ENCODE results near the gene TTC3. TPM values are rescaled to one million over a fixed set of nuclear protein-coding genes. Genes with fewer than 3 reads are reported as not detected.
A peak's percentile ranks its signal among the peaks of the same experiment; 100 is the strongest.

TTC3 gene
- total RNA-seq, 4 donors from 2014 or later: 97.5 to 226 (median 144) TPM

DNA sequence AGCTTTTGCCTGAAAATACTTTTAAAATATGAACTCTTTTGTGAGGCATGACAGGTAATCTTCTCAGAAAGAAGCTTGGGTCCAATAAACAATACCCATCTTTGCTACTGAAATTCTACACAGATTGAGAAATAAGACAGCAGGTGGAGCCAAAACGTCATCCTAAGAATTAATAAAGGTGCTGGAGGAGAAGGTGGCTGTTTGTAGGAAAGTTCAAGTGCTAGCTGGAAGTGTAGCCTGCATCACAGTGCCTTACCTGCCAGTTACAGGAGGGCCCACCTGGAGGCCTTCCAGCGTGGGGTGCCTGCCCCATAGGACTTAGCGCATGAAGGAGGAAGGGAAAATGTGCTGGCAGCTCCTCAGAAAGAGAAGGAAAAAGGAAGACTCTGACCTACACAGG is 93.7 kb downstream of the TTC3 start:
- no peaks in the 10 kb centered on the region for H3K9me3 ChIP-seq
- TF ChIP-seq, protein P1, sequence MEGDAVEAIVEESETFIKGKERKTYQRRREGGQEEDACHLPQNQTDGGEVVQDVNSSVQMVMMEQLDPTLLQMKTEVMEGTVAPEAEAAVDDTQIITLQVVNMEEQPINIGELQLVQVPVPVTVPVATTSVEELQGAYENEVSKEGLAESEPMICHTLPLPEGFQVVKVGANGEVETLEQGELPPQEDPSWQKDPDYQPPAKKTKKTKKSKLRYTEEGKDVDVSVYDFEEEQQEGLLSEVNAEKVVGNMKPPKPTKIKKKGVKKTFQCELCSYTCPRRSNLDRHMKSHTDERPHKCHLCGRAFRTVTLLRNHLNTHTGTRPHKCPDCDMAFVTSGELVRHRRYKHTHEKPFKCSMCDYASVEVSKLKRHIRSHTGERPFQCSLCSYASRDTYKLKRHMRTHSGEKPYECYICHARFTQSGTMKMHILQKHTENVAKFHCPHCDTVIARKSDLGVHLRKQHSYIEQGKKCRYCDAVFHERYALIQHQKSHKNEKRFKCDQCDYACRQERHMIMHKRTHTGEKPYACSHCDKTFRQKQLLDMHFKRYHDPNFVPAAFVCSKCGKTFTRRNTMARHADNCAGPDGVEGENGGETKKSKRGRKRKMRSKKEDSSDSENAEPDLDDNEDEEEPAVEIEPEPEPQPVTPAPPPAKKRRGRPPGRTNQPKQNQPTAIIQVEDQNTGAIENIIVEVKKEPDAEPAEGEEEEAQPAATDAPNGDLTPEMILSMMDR (IDR thresholded peaks at IDR 0.05): peak in 4 of 6 experiments; percentile 7 to 56 (median 49)
- TF ChIP-seq POLR2A (IDR thresholded peaks at IDR 0.05): no peak
- no peak for DNase-seq
- H3K27ac ChIP-seq: no peak overlapping the region
- H3K4me1 ChIP-seq: no peaks in the 10 kb centered on the region
- peaks cover 0 to 61% (median 0%) of the 10 kb centered on the region in 3 donors for H3K36me3 ChIP-seq
- no peaks in the 10 kb centered on the region for H3K27me3 ChIP-seq
- no peak overlapping the region for H3K4me3 ChIP-seq

DNA sequence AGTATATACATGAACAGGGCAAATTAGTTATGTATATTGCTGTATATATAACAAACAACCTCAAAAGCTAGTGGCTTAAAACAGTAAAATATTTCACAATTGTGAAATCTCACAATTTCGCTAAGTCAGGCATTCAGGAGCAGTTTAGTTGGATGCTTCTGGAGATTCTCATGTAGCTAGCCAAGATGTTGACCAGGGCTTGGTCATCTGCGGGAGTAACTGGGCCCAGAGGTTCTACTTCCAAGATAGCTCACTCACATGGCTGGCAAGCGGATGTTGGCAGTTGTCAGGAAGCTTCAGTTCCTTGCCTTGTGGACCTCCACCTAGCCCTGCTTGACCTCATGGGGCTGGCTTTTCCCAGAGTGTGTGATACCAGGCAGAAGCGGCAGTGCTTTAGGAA is 95.6 kb downstream of the TTC3 start:
- H3K27ac ChIP-seq: no peak overlapping the region
- no peaks in the 10 kb centered on the region for H3K27me3 ChIP-seq
- no peaks in the 10 kb centered on the region for H3K4me1 ChIP-seq
- peaks cover 0 to 60% (median 0%) of the 10 kb centered on the region in 3 donors for H3K36me3 ChIP-seq
- DNase-seq: no peak
- no peak overlapping the region for H3K4me3 ChIP-seq
- TF ChIP-seq POLR2A (IDR thresholded peaks at IDR 0.05): no peak
- H3K9me3 ChIP-seq: no peaks in the 10 kb centered on the region

DNA sequence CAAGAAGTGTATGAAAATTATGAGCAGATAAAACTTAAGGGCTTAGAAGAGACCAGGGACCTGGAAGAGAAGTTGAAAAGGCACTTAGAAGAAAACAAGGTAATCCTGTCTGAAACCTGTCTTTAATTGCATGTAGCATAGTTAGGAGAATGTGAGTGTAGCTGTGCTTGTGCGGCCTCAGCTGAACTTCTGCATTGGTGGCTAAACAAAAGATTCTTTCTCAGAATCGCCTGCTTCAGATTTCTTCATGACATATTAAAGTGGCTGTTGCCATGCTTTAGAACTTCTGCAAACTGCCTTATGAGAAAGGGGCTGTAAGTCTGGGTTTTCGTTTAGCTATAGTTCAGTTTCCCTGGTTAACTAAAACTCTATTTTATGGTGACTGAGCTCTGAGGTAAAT is 99.6 kb downstream of the TTC3 start:
- DNase-seq: no peak
- H3K9me3 ChIP-seq: no peaks in the 10 kb centered on the region
- no peaks in the 10 kb centered on the region for H3K4me1 ChIP-seq
- TF ChIP-seq, protein P1 (IDR thresholded peaks at IDR 0.05): no peak
- TF ChIP-seq POLR2A (IDR thresholded peaks at IDR 0.05): no peak
- no peak overlapping the region for H3K4me3 ChIP-seq
- H3K36me3 ChIP-seq: peaks cover 0 to 56% (median 0%) of the 10 kb centered on the region in 3 donors
- H3K27ac ChIP-seq: no peak overlapping the region
- no peaks in the 10 kb centered on the region for H3K27me3 ChIP-seq

DNA sequence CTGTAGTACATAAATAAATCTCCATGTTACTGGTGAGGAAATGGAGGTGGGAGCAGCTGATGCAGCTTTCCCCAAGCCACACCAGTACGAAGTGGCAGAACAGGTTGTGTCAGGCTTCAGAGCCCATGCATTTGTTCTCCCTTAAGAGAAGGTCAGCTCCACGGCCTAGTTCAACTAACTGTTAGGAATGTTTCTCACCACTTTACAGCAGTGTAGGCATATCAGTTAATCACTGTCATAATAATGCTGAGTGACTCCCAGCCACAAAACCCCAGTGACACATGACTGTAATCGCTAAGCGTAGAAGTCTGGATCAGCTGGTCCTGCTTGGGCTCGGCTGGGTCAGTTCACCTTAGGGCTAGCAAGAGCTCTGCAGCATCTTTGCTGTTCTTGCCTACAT is 103.7 kb downstream of the TTC3 start:
- no peak for TF ChIP-seq POLR2A (IDR thresholded peaks at IDR 0.05)
- TF ChIP-seq, protein P1 (IDR thresholded peaks at IDR 0.05): no peak
- no peak for DNase-seq
- H3K27ac ChIP-seq: no peak overlapping the region

DNA sequence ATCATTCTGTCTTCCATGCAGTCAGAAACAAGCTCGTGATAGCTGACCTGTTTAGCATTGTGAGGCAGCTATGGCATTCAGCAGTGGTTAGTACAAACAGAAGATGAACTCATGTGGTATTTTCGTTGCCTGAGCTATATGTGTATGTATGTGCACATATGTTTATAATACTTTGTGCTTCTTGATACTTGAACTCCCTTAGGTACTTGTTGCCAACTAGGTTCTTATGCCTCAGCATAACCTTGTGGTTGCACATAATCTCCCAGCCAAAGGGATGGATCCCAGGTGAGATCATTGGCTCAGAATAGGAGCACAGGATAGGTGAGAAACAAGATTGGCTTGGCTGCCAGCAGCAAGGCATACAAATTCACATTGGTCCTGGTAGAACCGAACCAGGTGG is 108.0 kb downstream of the TTC3 start:
- Histone ChIP-seq H3K4me3 (no peak overlapping the region), H3K36me3 (peaks cover 0 to 30% (median 0%) of the 10 kb centered on the region in 3 donors), H3K4me1 (no peaks in the 10 kb centered on the region), H3K27ac (no peak overlapping the region), H3K9me3 (no peaks in the 10 kb centered on the region), H3K27me3 (no peaks in the 10 kb centered on the region)
- no peak for DNase-seq
- TF ChIP-seq, protein P1 (IDR thresholded peaks at IDR 0.05): no peak
- no peak for TF ChIP-seq POLR2A (IDR thresholded peaks at IDR 0.05)

More for the DNA sequence above, 103.7 kb downstream of the TTC3 start:
- no peaks in the 10 kb centered on the region for H3K9me3 ChIP-seq
- H3K27me3 ChIP-seq: no peaks in the 10 kb centered on the region
- H3K36me3 ChIP-seq: peaks cover 0 to 45% (median 0%) of the 10 kb centered on the region in 3 donors
- H3K4me1 ChIP-seq: no peaks in the 10 kb centered on the region
- H3K4me3 ChIP-seq: no peak overlapping the region

DNA sequence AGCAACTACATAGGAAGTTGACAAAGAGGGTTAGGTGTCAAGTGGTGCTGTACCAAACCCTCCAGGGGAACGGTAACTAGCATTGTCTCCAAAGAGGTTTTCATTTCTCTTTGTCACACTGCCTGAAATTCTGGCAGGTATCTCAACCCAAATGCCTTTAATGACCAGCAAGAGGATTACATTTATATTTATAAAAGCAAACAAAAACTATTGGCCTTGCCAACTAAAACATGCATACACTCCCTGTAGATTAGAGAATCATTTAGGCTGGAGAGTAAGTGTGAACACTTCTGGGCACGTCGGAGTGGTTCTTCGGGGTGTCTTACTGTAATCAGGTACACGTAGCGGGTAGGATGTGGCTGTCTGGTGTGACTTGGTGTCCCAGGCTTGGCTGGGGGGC is 109.2 kb downstream of the TTC3 start:
- H3K9me3 ChIP-seq: no peaks in the 10 kb centered on the region
- peaks cover 0 to 32% (median 0%) of the 10 kb centered on the region in 3 donors for H3K36me3 ChIP-seq
- TF ChIP-seq, protein P1 (IDR thresholded peaks at IDR 0.05): no peak
- no peak overlapping the region for H3K4me3 ChIP-seq
- H3K27me3 ChIP-seq: no peaks in the 10 kb centered on the region
- no peaks in the 10 kb centered on the region for H3K4me1 ChIP-seq
- no peak for DNase-seq
- no peak overlapping the region for H3K27ac ChIP-seq
